C4-2B (cell line): Measurements from ENCODE around the gene DBNL.
A peak's percentile ranks its signal among the peaks of the same experiment; 100 is the strongest.

Source experiments
- ZFX ChIP-seq: fragments of 450-650 bp; IDR thresholded peaks from 2 replicates; pipeline ENCODE4 v1.6.1; 2017
- TF ChIP-seq, protein P1 (sequence below): fragments of 450-650 bp; conservative IDR thresholded peaks from 2 replicates; pipeline ENCODE4 v1.5.1; 2017; ENCODE audit warnings: mild to moderate bottlenecking

DNA sequence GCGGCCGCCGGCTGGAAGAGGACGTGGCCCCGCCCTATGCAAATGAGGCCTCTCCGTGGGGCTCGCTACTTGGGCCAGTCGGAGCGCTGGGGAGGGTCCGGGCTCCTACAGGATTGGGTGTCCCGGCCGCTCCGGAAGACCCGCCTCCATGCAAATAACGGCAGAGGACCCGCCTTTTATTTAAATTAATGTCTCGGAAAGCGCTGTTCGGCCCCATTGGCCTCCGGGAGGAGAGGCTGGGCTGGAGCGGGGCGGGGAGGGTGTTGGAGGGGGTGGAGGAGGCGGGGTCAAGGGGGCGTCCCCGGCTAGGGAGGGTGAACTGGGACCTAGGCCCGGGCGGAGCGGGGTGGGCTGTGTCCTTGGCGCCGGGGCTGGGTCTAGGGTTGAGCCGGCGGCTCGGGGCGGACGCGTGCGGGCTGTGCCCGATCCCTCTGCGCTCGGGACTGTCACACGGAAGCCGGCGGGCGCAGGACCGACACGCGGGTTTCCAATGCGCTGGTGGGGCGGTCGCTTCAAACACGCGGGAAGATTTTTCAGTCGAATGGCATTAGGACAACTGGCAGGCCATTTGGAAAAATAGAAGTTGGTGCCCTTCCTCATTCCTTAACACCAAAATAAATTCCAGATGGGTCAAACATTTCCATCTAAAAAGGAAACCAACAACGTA, 38.2 kb downstream of the DBNL start:
- TF ChIP-seq, protein P1, sequence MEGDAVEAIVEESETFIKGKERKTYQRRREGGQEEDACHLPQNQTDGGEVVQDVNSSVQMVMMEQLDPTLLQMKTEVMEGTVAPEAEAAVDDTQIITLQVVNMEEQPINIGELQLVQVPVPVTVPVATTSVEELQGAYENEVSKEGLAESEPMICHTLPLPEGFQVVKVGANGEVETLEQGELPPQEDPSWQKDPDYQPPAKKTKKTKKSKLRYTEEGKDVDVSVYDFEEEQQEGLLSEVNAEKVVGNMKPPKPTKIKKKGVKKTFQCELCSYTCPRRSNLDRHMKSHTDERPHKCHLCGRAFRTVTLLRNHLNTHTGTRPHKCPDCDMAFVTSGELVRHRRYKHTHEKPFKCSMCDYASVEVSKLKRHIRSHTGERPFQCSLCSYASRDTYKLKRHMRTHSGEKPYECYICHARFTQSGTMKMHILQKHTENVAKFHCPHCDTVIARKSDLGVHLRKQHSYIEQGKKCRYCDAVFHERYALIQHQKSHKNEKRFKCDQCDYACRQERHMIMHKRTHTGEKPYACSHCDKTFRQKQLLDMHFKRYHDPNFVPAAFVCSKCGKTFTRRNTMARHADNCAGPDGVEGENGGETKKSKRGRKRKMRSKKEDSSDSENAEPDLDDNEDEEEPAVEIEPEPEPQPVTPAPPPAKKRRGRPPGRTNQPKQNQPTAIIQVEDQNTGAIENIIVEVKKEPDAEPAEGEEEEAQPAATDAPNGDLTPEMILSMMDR = peak; percentile 35; the same call in 1 of the 2 replicates
- no peak for TF ChIP-seq ZFX
